Smooth muscle cell (in vitro differentiated cells): ENCODE data around the gene ADAMTS17. TPM values are rescaled to one million over a fixed set of nuclear protein-coding genes. Genes with fewer than 3 reads are reported as not detected.
"Not testable (repeated sequence)": the region's sequence is repeated elsewhere in the genome, so short reads cannot be mapped to it uniquely, and the experiment has no call there.

Experiments used
- DNase-seq: peaks from one replicate; lab custom pipeline; 2025; ENCODE audit not compliant: unreplicated experiment; lab: John Stamatoyannopoulos, UW
- H2AFZ ChIP-seq: fragments of 200-600 bp; sonication (generic); 2 replicates; pipeline ENCODE4 v1.6.0; 2016; ENCODE audit warnings: antibody characterized with exemption, low read depth, mild to moderate bottlenecking
- H3F3A ChIP-seq: fragments of 200-600 bp; sonication (generic); 2 replicates; pipeline ENCODE4 v1.6.0; 2017; ENCODE audit warnings: antibody characterized with exemption, low read depth
- H3K27ac ChIP-seq: fragments of 200-600 bp; sonication (generic); 2 replicates; pipeline ENCODE4 v1.5.1; 2016; ENCODE audit warnings: low read depth, mild to moderate bottlenecking
- H3K27me3 ChIP-seq: fragments of 200-600 bp; sonication (generic); 2 replicates; pipeline ENCODE4 v1.6.1; 2016; ENCODE audit warnings: low read depth, mild to moderate bottlenecking
- H3K36me3 ChIP-seq: fragments of 200-600 bp; sonication (generic); 2 replicates; pipeline ENCODE4 v1.5.1; 2016; ENCODE audit warnings: low read depth
- H3K4me1 ChIP-seq: fragments of 200-600 bp; sonication (generic); 2 replicates; pipeline ENCODE4 v1.5.1; 2016; ENCODE audit warnings: low read depth
- H3K4me2 ChIP-seq: fragments of 200-600 bp; sonication (generic); 2 replicates; pipeline ENCODE4 v1.6.0; 2016; ENCODE audit warnings: mild to moderate bottlenecking
- H3K4me3 ChIP-seq: fragments of 200-600 bp; sonication (generic); 2 replicates; pipeline ENCODE4 v1.5.1; 2016; ENCODE audit warnings: mild to moderate bottlenecking
- H3K79me2 ChIP-seq: fragments of 200-600 bp; sonication (generic); 2 replicates; pipeline ENCODE4 v1.6.0; 2016; ENCODE audit warnings: low read depth, mild to moderate bottlenecking
- H3K9ac ChIP-seq: fragments of 200-600 bp; sonication (generic); 2 replicates; pipeline ENCODE4 v1.6.0; 2016; ENCODE audit warnings: low read depth
- H3K9me3 ChIP-seq: fragments of 200-600 bp; sonication (generic); replicated peaks from 2 replicates; pipeline ENCODE4 v1.5.1; 2016; ENCODE audit warnings: low read depth
- H4K20me1 ChIP-seq: fragments of 200-600 bp; sonication (generic); 2 replicates; pipeline ENCODE4 v1.6.0; 2016; ENCODE audit warnings: low read depth
- WGBS: methylation state at CpG from one replicate; pipeline ENCODE4 v1.1.7; 2016; ENCODE audit warnings: low lambda C conversion rate; 5-methylcytosine and 5-hydroxymethylcytosine counted together
- polyA plus RNA-seq: library from polyadenylated mRNA; unstranded; fragments of >200 nt; fragmentation: Nextera tagmentation; extraction: Ambion mirVana; gene quantifications from 2 replicates; pipeline ENCODE4 v1.2.1, GENCODE V29; 2016
- total RNA-seq: library from RNA; depleted of rRNA; stranded (reverse); fragments of >200 nt; gene quantifications from 2 replicates; pipeline ENCODE4 v1.2.3, GENCODE V29; 2014
- TF ChIP-seq, protein P1 (sequence below): fragments of 200-600 bp; sonication (generic); IDR thresholded peaks from 2 replicates; pipeline ENCODE4 v1.5.1; 2017; ENCODE audit warnings: borderline replicate concordance, mild to moderate bottlenecking, antibody characterized with exemption; ENCODE audit not compliant: insufficient read depth, poor library complexity, severe bottlenecking

Gene ADAMTS17
- total and polyA plus RNA-seq, 2 experiments from 2014 or later, result 0.63 to 3.1 TPM

DNA sequence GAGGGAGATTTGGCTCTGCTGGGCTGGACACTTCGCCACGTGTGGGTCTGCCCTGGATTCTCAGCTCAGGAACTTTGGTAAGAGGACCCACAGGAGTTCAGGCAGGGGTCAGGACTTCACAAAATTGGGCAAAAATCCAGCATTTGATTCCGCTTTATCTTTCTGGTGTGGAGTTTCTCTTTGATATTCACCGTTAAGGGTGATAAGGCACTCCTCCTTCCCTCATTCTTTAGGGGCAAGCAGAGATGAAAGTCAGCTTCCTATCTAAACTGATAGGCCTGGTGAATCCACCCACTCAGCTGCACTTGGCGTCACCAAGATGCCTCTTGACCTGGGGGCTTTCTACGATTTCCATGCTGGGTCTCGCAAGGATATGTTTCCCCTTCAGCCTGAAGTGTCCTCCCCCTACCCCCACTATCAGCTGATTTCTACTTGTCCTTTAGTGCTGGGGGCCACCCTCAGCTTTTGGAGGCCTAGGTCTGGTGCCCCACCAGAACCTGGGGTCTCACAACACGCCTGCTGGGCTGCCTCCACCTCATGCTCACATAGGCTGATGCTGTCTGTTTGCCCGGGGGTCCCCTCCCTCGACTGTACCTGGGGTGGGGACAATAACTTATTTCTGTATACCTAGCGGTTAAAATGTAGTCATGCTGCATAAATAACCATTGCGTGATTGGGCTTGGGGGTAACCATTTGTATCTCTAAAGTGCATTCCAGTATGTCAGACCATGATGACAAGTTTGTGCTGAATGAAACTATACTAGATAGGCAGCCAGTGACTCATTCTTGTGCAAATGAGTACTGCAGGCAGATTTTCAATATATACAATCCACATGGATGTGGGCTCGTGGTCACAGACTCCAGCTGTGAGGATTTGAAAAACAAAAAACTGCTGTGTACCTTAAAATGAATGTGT, 248.3 kb downstream of the ADAMTS17 start:
- Histone ChIP-seq H3K27ac (peak overlapping the region; percentile 9), H3K9ac (peak overlapping the region; percentile 6), H3K79me2 (no peaks in the 10 kb centered on the region), H3K4me3 (no peak overlapping the region), H3K4me2 (no peak overlapping the region), H3K4me1 (no peaks in the 10 kb centered on the region), H3K27me3 (no peaks in the 10 kb centered on the region), H3K36me3 (no peaks in the 10 kb centered on the region), H2AFZ (no peak overlapping the region), H3K9me3 (no peaks in the 10 kb centered on the region), H3F3A (no peaks in the 10 kb centered on the region), H4K20me1 (no peaks in the 10 kb centered on the region)
- 63% methylated on average over 13 of the region's 13 CpGs for WGBS
- no peak for DNase-seq
- TF ChIP-seq, protein P1, sequence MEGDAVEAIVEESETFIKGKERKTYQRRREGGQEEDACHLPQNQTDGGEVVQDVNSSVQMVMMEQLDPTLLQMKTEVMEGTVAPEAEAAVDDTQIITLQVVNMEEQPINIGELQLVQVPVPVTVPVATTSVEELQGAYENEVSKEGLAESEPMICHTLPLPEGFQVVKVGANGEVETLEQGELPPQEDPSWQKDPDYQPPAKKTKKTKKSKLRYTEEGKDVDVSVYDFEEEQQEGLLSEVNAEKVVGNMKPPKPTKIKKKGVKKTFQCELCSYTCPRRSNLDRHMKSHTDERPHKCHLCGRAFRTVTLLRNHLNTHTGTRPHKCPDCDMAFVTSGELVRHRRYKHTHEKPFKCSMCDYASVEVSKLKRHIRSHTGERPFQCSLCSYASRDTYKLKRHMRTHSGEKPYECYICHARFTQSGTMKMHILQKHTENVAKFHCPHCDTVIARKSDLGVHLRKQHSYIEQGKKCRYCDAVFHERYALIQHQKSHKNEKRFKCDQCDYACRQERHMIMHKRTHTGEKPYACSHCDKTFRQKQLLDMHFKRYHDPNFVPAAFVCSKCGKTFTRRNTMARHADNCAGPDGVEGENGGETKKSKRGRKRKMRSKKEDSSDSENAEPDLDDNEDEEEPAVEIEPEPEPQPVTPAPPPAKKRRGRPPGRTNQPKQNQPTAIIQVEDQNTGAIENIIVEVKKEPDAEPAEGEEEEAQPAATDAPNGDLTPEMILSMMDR, result no peak

DNA sequence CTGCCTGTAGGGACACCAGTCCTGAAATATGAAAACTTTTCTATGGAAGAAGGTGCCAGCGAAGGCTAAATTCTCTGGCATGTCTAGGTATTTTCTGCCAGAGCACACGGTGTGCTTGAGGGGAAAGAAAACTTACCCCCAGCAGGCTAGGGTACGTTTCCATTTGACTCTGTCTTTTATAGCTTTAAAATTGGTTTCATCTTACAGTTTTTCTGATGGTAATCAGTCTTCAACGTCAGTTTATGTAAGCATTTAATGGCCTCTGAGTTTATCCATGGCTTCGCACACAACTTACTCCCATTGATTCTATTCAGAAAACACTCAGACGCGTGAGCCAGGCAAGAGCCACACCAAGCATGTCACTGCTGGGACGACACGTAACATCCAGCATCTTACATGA, 249.7 kb downstream of the ADAMTS17 start:
- TF ChIP-seq, protein P1, result no peak
- Histone ChIP-seq H3K4me2 (no peak overlapping the region), H3K9ac (no peak overlapping the region), H3K4me3 (no peak overlapping the region), H2AFZ (no peak overlapping the region), H4K20me1 (no peaks in the 10 kb centered on the region), H3K4me1 (no peaks in the 10 kb centered on the region), H3K79me2 (no peaks in the 10 kb centered on the region), H3K9me3 (no peaks in the 10 kb centered on the region), H3K27me3 (no peaks in the 10 kb centered on the region), H3F3A (no peaks in the 10 kb centered on the region), H3K27ac (no peak overlapping the region), H3K36me3 (no peaks in the 10 kb centered on the region)
- no peak for DNase-seq
- 80% methylated on average over 9 of the region's 9 CpGs for WGBS

DNA sequence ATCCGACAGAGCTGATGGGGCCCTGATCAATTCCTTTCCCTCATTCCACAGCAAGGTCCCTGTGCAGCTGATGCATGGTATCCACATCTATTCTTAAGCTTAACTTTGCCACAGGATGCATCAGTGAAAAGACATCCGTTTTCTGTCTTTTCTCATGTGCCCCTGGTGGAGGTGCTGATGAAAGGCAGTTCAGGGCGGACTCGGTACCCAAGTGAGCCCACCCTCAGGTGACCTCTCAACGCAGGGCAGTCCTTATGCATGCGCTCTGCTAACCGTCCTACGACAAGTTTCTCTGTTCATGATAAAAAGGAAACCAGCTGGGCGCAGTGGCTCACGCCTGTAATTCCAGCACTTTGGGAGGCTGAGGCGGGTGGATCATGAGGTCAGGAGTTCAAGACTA, 251.4 kb downstream of the ADAMTS17 start:
- Histone ChIP-seq H3K9me3 (no peaks in the 10 kb centered on the region), H4K20me1 (no peaks in the 10 kb centered on the region), H3K4me2 (no peak overlapping the region), H3K4me3 (no peak overlapping the region), H3F3A (no peaks in the 10 kb centered on the region), H3K4me1 (no peaks in the 10 kb centered on the region), H3K9ac (no peak overlapping the region), H3K27ac (no peak overlapping the region), H3K27me3 (no peaks in the 10 kb centered on the region), H2AFZ (no peak overlapping the region), H3K79me2 (no peaks in the 10 kb centered on the region), H3K36me3 (no peaks in the 10 kb centered on the region)
- DNase-seq, result no peak
- WGBS, result 90% methylated on average over 11 of the region's 11 CpGs
- TF ChIP-seq, protein P1, result no peak

DNA sequence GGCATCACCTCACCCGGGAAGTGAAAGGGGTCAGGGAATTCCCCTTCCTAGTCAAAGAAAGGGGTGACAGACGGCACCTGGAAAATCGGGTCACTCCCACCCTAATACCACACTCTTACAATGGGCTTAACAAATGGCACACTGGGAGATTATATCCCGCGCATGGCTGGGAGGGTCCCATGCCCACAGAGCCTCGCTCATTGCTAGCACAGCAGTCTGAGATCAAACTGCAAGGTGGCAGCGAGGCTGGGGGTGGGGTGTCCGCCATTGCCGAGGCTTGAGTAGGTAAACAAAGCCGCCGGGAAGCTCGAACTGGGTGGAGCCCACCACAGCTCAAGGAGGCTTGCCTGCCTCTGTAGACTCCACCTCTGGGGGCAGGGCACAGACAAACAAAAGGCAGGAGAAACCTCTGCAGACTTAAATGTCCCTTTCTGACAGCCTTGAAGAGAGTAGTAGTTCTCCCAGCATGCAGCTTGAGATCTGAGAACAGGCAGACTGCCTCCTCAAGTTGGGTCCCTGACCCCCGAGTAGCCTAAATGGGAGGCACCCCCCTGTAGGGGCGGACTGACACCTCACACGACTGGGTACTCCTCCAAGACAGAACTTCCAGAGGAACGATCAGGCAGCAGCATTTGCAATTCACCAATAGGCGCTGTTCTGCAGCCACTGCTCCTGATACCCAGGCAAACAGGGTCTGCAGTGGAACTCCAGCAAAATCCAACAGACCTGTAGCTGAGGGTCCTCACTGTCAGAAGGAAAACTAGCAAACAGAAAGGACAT, 257.5 kb downstream of the ADAMTS17 start:
- H3K27ac ChIP-seq, H3K9me3 ChIP-seq, H3K4me1 ChIP-seq, DNase-seq, H4K20me1 ChIP-seq, H3K9ac ChIP-seq, H3K4me3 ChIP-seq, H3K27me3 ChIP-seq, H3K4me2 ChIP-seq, H3K36me3 ChIP-seq, H2AFZ ChIP-seq, H3K79me2 ChIP-seq, H3F3A ChIP-seq: not testable (repeated sequence)
- 87% methylated on average over 17 of the region's 17 CpGs for WGBS
